Osteoblast (primary cell): Measurements from ENCODE around the gene ARFGAP3. TPM values are rescaled to one million over a fixed set of nuclear protein-coding genes. Genes with fewer than 3 reads are reported as not detected.

ENCODE experiments used
- DNase-seq: peaks from one replicate; pipeline ENCODE4 v3.0.0; 2011; ENCODE audit warnings: low spot score, mixed read lengths; ENCODE audit not compliant: insufficient read length; ENCODE audit errors: missing footprints
- H2AFZ ChIP-seq: 2 replicates; pipeline ENCODE4 v1.6.0; 2011; ENCODE audit warnings: mild to moderate bottlenecking, low read length
- H3K27ac ChIP-seq: 2 replicates; pipeline ENCODE4 v1.5.1; 2011; ENCODE audit warnings: mild to moderate bottlenecking, low read depth, low read length, moderate library complexity
- H3K27me3 ChIP-seq: 2 replicates; pipeline ENCODE4 v1.6.0; 2012; ENCODE audit warnings: mild to moderate bottlenecking, control low read depth, inconsistent platforms, low read length, moderate library complexity; ENCODE audit not compliant: insufficient read depth
- H3K36me3 ChIP-seq: 2 replicates; pipeline ENCODE4 v1.5.1; 2011; ENCODE audit warnings: mild to moderate bottlenecking, low read length, control low read depth, moderate library complexity; ENCODE audit not compliant: insufficient read depth
- H3K4me1 ChIP-seq: 2 replicates; pipeline ENCODE4 v1.5.1; 2011; ENCODE audit warnings: mild to moderate bottlenecking, low read length, control low read depth, moderate library complexity; ENCODE audit not compliant: insufficient read depth
- H3K4me2 ChIP-seq: 2 replicates; pipeline ENCODE4 v1.6.0; 2011; ENCODE audit warnings: mild to moderate bottlenecking, low read length; ENCODE audit not compliant: insufficient read depth
- H3K4me3 ChIP-seq: fragments of 200-600 bp; sonication (generic); 3 replicates; pipeline ENCODE4 v1.5.1; 2012; ENCODE audit warnings: mild to moderate bottlenecking, low read length, inconsistent platforms; ENCODE audit not compliant: insufficient read depth
- H3K79me2 ChIP-seq: 2 replicates; pipeline ENCODE4 v1.6.0; 2012; ENCODE audit warnings: mild to moderate bottlenecking, low read length, control low read depth, inconsistent platforms; ENCODE audit not compliant: insufficient read depth
- H3K9me3 ChIP-seq: 2 replicates; pipeline ENCODE4 v1.5.1; 2011; ENCODE audit warnings: low read depth, low read length, control low read depth
- H4K20me1 ChIP-seq: 2 replicates; pipeline ENCODE4 v1.6.0; 2012; ENCODE audit warnings: mild to moderate bottlenecking, low read length, control low read depth; ENCODE audit not compliant: insufficient read depth
- total RNA-seq: library from RNA; depleted of rRNA; stranded (reverse); fragments of >200 nt; gene quantifications from 2 replicates; pipeline ENCODE4 v1.2.3, GENCODE V29; 2012
- TF ChIP-seq, protein P1 (sequence below): IDR thresholded peaks from 2 replicates; pipeline ENCODE4 v1.5.1; 2011; ENCODE audit warnings: mild to moderate bottlenecking, low read depth, low read length, moderate library complexity; ENCODE audit errors: extremely low read depth

ARFGAP3 gene
- total RNA-seq, 1 donor: 90.5 TPM

DNA sequence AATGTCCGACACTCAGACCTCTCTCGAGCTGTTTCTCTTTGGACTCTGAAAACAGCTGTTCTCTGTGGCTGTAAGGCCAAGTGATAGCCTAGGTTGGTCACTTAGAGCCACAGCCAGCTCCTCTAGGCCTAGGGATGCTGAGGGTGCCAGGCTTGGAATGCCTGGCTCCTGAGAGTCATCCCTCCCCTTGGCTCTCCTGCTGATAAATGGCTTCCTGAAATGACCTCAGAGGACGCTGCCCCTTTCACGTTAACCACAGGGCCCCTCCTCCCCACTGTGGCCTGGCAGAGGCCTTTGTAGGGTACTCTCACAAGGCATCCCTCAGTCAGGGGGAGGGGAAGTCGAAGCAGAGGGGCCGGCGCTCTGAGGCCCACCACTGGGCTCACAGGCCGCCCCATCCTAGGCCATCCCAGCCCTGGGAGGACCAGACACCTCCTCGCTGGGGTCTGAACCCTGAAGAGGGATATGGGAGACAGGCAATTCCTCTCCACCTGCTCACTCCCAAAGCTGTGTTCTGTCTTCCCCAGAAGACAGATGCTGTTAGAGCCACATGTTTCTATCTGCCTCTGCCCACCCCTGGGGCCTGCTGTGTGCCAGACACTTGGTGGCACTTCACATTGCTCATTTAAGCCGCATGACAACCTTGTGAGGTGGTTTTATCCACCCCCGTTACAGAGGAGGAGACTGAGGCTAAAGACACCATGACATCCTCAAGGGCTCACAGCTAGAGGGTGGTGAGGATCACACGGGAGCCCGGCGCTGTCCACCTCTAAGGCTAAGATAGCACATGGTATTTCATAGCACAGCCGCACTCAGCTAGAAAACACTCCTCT lies 50.9 kb downstream of the ARFGAP3 start:
- Histone ChIP-seq H3K36me3 (peaks cover 84% of the 10 kb centered on the region), H3K4me2 (no peak overlapping the region), H3K9me3 (no peaks in the 10 kb centered on the region), H3K4me1 (no peaks in the 10 kb centered on the region), H2AFZ (no peak overlapping the region), H3K4me3 (no peak overlapping the region), H3K79me2 (no peaks in the 10 kb centered on the region), H4K20me1 (peaks cover 17% of the 10 kb centered on the region), H3K27ac (peak overlapping the region; percentile 28), H3K27me3 (no peaks in the 10 kb centered on the region)
- TF ChIP-seq, protein P1, sequence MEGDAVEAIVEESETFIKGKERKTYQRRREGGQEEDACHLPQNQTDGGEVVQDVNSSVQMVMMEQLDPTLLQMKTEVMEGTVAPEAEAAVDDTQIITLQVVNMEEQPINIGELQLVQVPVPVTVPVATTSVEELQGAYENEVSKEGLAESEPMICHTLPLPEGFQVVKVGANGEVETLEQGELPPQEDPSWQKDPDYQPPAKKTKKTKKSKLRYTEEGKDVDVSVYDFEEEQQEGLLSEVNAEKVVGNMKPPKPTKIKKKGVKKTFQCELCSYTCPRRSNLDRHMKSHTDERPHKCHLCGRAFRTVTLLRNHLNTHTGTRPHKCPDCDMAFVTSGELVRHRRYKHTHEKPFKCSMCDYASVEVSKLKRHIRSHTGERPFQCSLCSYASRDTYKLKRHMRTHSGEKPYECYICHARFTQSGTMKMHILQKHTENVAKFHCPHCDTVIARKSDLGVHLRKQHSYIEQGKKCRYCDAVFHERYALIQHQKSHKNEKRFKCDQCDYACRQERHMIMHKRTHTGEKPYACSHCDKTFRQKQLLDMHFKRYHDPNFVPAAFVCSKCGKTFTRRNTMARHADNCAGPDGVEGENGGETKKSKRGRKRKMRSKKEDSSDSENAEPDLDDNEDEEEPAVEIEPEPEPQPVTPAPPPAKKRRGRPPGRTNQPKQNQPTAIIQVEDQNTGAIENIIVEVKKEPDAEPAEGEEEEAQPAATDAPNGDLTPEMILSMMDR: no peak
- peak; percentile 73 for DNase-seq

DNA sequence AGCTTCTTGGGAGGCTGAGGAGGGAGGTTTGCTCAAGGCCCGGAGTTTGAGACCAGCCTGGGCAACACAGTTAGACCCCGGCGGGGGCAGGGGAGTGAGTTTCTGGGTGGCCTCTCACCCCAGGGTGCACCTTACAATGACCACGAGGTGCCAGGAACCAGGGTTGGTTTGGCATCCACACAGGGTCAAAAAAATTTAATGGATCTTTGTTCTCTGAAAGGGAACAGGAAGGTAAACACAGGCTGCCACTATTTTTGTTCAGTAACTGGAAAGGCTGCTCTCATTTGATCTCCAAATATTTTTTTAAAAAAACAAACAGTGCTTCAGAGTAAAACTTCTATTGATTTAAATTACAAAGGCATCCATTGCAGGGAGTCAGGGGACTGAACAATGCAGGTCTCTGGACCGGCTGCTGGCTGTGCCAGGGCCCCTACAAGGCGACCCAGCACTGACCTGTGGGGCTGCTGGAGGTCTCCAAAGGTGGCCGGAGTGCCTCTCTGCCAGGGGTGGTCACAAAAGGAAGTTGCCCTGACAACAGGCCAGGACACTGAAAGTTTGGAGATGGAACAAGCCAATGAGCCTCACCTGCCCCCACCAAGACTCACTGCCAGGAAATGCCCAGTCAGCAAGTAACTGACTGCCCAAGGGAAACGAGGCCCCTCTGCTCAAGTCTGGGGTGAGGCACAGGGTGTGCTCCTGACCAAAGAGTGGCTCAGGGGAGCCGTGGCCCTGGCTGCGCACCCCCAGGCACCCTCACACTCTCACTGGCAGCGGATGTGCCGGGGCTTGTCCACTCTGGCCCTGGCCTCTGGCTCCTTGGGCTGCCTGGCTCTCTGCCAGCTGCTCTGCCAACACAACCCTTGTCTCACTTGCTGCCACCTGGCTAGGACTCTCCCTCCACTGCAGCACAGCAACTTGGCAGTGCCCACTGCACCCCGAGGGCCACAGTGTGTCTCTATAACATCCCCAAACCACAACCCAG lies 51.8 kb downstream of the ARFGAP3 start:
- no peak overlapping the region for H3K4me2 ChIP-seq
- no peaks in the 10 kb centered on the region for H3K79me2 ChIP-seq
- no peaks in the 10 kb centered on the region for H3K4me1 ChIP-seq
- TF ChIP-seq, protein P1: no peak
- H3K36me3 ChIP-seq: peaks cover 84% of the 10 kb centered on the region
- H3K27me3 ChIP-seq: no peaks in the 10 kb centered on the region
- peak overlapping the region; percentile 28 for H3K27ac ChIP-seq
- no peak for DNase-seq
- H3K9me3 ChIP-seq: no peaks in the 10 kb centered on the region
- no peak overlapping the region for H3K4me3 ChIP-seq
- H2AFZ ChIP-seq: no peak overlapping the region
- peaks cover 21% of the 10 kb centered on the region for H4K20me1 ChIP-seq

DNA sequence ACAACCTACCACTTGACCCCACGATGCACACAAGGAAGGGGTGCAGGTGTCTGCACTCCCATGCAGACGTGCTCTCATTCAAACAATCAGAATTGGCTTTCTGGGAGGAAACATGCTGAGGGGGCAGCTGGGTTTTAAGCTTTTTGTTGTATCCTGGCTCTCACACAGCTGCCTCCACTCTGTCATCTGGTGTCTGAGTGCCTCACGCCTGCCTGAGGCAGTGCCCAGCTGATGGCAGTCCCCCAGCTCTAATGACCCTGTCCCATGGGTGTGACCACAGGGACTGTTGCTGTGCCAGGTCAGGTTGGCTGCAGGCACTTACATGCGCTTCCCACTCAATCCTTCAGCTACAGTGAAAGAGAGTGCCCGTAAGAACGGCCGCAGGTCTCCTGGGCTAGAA lies 53.7 kb downstream of the ARFGAP3 start:
- peaks cover 83% of the 10 kb centered on the region for H3K36me3 ChIP-seq
- DNase-seq: no peak
- H3K9me3 ChIP-seq: no peaks in the 10 kb centered on the region
- no peaks in the 10 kb centered on the region for H3K27me3 ChIP-seq
- no peaks in the 10 kb centered on the region for H3K4me1 ChIP-seq
- peaks cover 31% of the 10 kb centered on the region for H4K20me1 ChIP-seq
- no peak overlapping the region for H2AFZ ChIP-seq
- no peak overlapping the region for H3K27ac ChIP-seq
- no peak overlapping the region for H3K4me2 ChIP-seq
- H3K4me3 ChIP-seq: no peak overlapping the region
- no peaks in the 10 kb centered on the region for H3K79me2 ChIP-seq
- TF ChIP-seq, protein P1: no peak
